ENCODE data around the gene ARAF.

ARAF gene

DNA sequence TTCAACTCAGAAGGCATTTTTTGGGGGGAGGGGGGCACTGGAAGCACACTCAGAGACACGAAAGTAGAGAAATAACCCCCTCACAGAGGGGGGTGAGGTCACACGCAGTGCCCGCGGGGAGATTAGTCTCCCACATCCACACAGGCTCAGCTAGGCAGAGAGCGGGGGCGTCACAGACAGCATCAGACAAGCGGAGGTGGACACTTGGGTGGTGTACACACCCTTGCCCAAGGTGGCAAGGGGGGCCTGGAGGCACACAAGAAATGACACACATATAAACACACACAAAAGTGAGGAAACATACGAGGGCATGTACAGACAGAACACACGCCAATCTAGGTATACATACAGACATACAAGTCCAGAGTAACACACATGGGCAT is 59.3 kb downstream of the ARAF start:
- no peak for DNase-seq (ENCODE audit: low read depth, low spot score)

All from activated naive CD8-positive, alpha-beta T cell treated with anti-CD3 and anti-CD28 coated beads, Interleukin-2, amount 50 U/mL, for 16 hours (primary cell).